ENCODE results near the gene KRT75.

DNA sequence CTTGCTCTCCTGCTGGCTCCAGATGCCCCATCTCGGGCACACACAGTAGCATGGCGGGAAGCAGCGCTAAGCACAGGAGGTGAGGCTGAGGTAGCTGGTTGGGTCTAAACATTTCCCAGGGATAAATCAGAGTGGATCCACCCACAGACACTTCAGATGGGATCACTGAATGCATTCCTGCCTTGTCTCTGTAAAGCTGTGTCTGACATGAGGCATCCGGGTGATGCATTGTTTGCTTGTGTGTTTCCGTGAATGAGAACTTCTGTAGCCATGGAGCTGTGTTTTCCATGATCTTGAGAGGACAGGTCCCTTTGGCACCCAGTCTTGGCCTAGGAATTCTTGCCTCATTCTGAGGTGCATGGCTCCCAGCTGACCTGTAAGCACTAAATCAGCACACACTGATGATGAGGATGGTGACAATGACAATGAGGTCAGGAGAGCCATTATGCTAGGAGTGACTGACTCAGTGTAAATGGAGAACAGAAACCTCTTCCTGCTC lies 6.7 kb upstream of the KRT75 start:
- no peak for TF ChIP-seq REST (IDR thresholded peaks at IDR 0.05; ENCODE audit: low read depth)
- TF ChIP-seq CEBPB (IDR thresholded peaks at IDR 0.05; ENCODE audit: low read depth), result no peak
- TF ChIP-seq, protein P1, sequence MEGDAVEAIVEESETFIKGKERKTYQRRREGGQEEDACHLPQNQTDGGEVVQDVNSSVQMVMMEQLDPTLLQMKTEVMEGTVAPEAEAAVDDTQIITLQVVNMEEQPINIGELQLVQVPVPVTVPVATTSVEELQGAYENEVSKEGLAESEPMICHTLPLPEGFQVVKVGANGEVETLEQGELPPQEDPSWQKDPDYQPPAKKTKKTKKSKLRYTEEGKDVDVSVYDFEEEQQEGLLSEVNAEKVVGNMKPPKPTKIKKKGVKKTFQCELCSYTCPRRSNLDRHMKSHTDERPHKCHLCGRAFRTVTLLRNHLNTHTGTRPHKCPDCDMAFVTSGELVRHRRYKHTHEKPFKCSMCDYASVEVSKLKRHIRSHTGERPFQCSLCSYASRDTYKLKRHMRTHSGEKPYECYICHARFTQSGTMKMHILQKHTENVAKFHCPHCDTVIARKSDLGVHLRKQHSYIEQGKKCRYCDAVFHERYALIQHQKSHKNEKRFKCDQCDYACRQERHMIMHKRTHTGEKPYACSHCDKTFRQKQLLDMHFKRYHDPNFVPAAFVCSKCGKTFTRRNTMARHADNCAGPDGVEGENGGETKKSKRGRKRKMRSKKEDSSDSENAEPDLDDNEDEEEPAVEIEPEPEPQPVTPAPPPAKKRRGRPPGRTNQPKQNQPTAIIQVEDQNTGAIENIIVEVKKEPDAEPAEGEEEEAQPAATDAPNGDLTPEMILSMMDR (IDR thresholded peaks at IDR 0.05 in 2 of 3, conservative IDR thresholded peaks at IDR 0.05 in 1 of 3; ENCODE audit: borderline replicate concordance in 1 of 3, insufficient read depth in 1 of 3, low read depth in 2 of 3, low read length in 2 of 3), result no peak
- no peak for TF ChIP-seq EZH2 (IDR thresholded peaks at IDR 0.05)
- TF ChIP-seq, protein P2, sequence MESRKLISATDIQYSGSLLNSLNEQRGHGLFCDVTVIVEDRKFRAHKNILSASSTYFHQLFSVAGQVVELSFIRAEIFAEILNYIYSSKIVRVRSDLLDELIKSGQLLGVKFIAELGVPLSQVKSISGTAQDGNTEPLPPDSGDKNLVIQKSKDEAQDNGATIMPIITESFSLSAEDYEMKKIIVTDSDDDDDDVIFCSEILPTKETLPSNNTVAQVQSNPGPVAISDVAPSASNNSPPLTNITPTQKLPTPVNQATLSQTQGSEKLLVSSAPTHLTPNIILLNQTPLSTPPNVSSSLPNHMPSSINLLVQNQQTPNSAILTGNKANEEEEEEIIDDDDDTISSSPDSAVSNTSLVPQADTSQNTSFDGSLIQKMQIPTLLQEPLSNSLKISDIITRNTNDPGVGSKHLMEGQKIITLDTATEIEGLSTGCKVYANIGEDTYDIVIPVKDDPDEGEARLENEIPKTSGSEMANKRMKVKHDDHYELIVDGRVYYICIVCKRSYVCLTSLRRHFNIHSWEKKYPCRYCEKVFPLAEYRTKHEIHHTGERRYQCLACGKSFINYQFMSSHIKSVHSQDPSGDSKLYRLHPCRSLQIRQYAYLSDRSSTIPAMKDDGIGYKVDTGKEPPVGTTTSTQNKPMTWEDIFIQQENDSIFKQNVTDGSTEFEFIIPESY (IDR thresholded peaks at IDR 0.05; ENCODE audit: extremely low read depth, insufficient replicate concordance, low read length), result no peak
- no peak for TF ChIP-seq RAD21 (IDR thresholded peaks at IDR 0.05; ENCODE audit: low read depth)
